Endothelial cell of umbilical vein (primary cell): ENCODE results near the gene GEMIN8. TPM values are rescaled to one million over a fixed set of nuclear protein-coding genes. Genes with fewer than 3 reads are reported as not detected.

Experiments
- BruUV-seq: library from RNA; stranded (reverse); fragments of 400-500 nt; replicated peaks from 2 replicates; lab custom pipeline; 2021; lab: Mats Ljungman, UMichigan
- CTCF ChIA-PET: fragments of 300-600, 350-600 bp; sonication (Branson Sonifier 250); formaldehyde crosslinking; loops from one replicate; lab custom pipeline; 2021; ENCODE audit warnings: antibody characterized with exemption, inconsistent platforms; lab: Charles Lee
- POLR2A ChIA-PET: fragments of 300-600, 350-600 bp; sonication (Branson Sonifier 250); formaldehyde crosslinking; loops from one replicate; lab custom pipeline; 2021; ENCODE audit warnings: antibody characterized with exemption, inconsistent platforms; lab: Charles Lee
- DNase-seq: peaks from one replicate; pipeline ENCODE4 v3.0.0-alpha.2; 2011; ENCODE audit warnings: low read depth, low spot score
- FAIRE-seq: peaks from 2 replicates; lab custom pipeline; 2011; peaks lifted over from hg19 to GRCh38; lab: Jason Lieb, UNC
- H2AFZ ChIP-seq: 2 replicates; pipeline ENCODE4 v1.6.0; 2012; ENCODE audit warnings: low read depth, low read length, control low read depth, inconsistent platforms
- H3K27ac ChIP-seq: 2 replicates; pipeline ENCODE4 v1.5.1; 2011; ENCODE audit warnings: low read depth, mild to moderate bottlenecking, control low read depth, low read length, moderate library complexity; ENCODE audit not compliant: insufficient read depth
- H3K27me3 ChIP-seq, 2 experiments: 2 replicates each; pipeline versions ENCODE4 v1.6.0 to v1.6.1; 2011; ENCODE audit warnings: low read length in 2 of 2, mixed read lengths in 1 of 2; ENCODE audit not compliant: control insufficient read depth in 2 of 2, insufficient read depth in 2 of 2
- H3K36me3 ChIP-seq, 2 experiments: 2 replicates in 1 of 2; 3 replicates in 1 of 2; pipeline ENCODE4 v1.5.1; 2011; ENCODE audit warnings: low read length in 2 of 2, mild to moderate bottlenecking in 1 of 2, moderate library complexity in 1 of 2; ENCODE audit not compliant: control insufficient read depth in 2 of 2, insufficient read depth in 2 of 2; ENCODE audit errors: extremely low read depth in 1 of 2
- H3K4me1 ChIP-seq: 3 replicates; pipeline ENCODE4 v1.5.1; 2011; ENCODE audit warnings: mild to moderate bottlenecking, low read length; ENCODE audit not compliant: control insufficient read depth, insufficient read depth; ENCODE audit errors: extremely low read depth
- H3K4me2 ChIP-seq: 2 replicates; pipeline ENCODE4 v1.6.1; 2011; ENCODE audit warnings: low read length, control low read depth, mixed read lengths; ENCODE audit not compliant: insufficient read depth
- H3K4me3 ChIP-seq, 3 experiments: fragments of 200-600 bp in 1 of 3; sonication (generic), shearing (Covaris generic) in 1 of 3; replicated peaks in 1 of 3; 2 replicates each; pipeline ENCODE4 v1.5.1; 2011 to 2016; ENCODE audit warnings: control low read depth in 3 of 3, low read length in 3 of 3, mild to moderate bottlenecking in 2 of 3, inconsistent platforms in 1 of 3, low read depth in 1 of 3, moderate library complexity in 1 of 3; ENCODE audit not compliant: insufficient read depth in 1 of 3
- H3K79me2 ChIP-seq: 2 replicates; pipeline ENCODE4 v1.6.0; 2012; ENCODE audit warnings: low read length, inconsistent platforms; ENCODE audit not compliant: control insufficient read depth, insufficient read depth
- H3K9ac ChIP-seq: replicated peaks from 2 replicates; pipeline ENCODE3; 2011; ENCODE audit warnings: low read length, control low read depth; ENCODE audit not compliant: insufficient read depth; ENCODE audit errors: extremely low read depth
- H3K9me1 ChIP-seq: replicated peaks from 3 replicates; pipeline ENCODE4 v1.6.0; 2011; ENCODE audit warnings: mild to moderate bottlenecking, low read length; ENCODE audit not compliant: control insufficient read depth, insufficient read depth; ENCODE audit errors: extremely low read depth
- H3K9me3 ChIP-seq: replicated peaks from 2 replicates; pipeline ENCODE4 v1.5.1; 2012; ENCODE audit warnings: low read length, inconsistent platforms; ENCODE audit not compliant: control insufficient read depth, insufficient read depth
- H4K20me1 ChIP-seq: replicated peaks from 2 replicates; pipeline ENCODE3; 2011; ENCODE audit warnings: mild to moderate bottlenecking, low read length; ENCODE audit not compliant: control insufficient read depth, insufficient read depth; ENCODE audit errors: extremely low read depth
- FOS ChIP-seq: IDR thresholded peaks from 2 replicates; pipeline ENCODE4 v1.6.1; 2011; ENCODE audit warnings: mild to moderate bottlenecking, low read length, moderate library complexity, borderline replicate concordance; ENCODE audit not compliant: insufficient read depth
- GATA2 ChIP-seq: IDR thresholded peaks from 2 replicates; pipeline ENCODE4 v1.7.0; 2011; ENCODE audit warnings: low read depth, mild to moderate bottlenecking, moderate library complexity, mixed read lengths, low read length; ENCODE audit not compliant: insufficient read length, insufficient read depth
- JUN ChIP-seq: IDR thresholded peaks from 2 replicates; pipeline ENCODE4 v1.6.1; 2011; ENCODE audit warnings: borderline replicate concordance, low read depth; ENCODE audit not compliant: insufficient read length, insufficient read depth
- MAX ChIP-seq: IDR thresholded peaks from 2 replicates; pipeline ENCODE4 v1.6.1; 2011; ENCODE audit not compliant: insufficient read depth, insufficient read length
- POLR2A ChIP-seq: IDR thresholded peaks from 2 replicates; pipeline ENCODE4 v1.6.1; 2012; ENCODE audit warnings: low read depth, mild to moderate bottlenecking, control low read depth, low read length
- dilution Hi-C: fragments of 300-500 bp; cut with MboI; formaldehyde crosslinking; loops from one replicate; pipeline ENCODE4 v1.15.0; 2019; ENCODE audit warnings: low sequenced_read_pairs; ENCODE audit not compliant: extremely low pct_ligation_motif_present
- intact Hi-C: fragments of 100-400 bp; cut with micrococcal nuclease; formaldehyde crosslinking; loops from one replicate; pipeline ENCODE4 v1.10.0; 2022
- polyA plus RNA-seq, 4 experiments: library from polyadenylated mRNA; depleted of rRNA in 3 of 4; stranded (reverse) in 3 of 4; unstranded in 1 of 4; fragments of >200 nt; gene quantifications; 2 replicates each; pipeline versions ENCODE4 v1.2.1 to v1.2.3, GENCODE V29; 2011 to 2012; ENCODE audit warnings: missing spikeins in 1 of 4
- total RNA-seq: library from RNA; stranded (reverse); gene quantifications from 2 replicates; pipeline ENCODE4 v1.2.3, GENCODE V29; 2021

GEMIN8 gene
- total and polyA plus RNA-seq, 2 donors (not counting 3 experiments of a cell fraction or from before 2014, with no cell fraction given), result 18.5 to 24.5 TPM

- Histone ChIP-seq H3K4me1 (peaks cover 24% of the 10 kb centered on the region), H3K27me3 (no peaks in the 10 kb centered on the region), H3K9me3 (no peaks in the 10 kb centered on the region), H3K27ac (peak overlapping the region; percentile 92), H3K4me2 (peak overlapping the region; percentile 93), H3K79me2 (peaks cover 5% of the 10 kb centered on the region), H2AFZ (peak overlapping the region; percentile 64), H3K36me3 (no peaks in the 10 kb centered on the region), H3K9me1 (no peaks in the 10 kb centered on the region), H3K4me3 (peak overlapping the region; percentile 58 to 89 (median 77)), H3K9ac (peak overlapping the region; percentile 90), H4K20me1 (no peaks in the 10 kb centered on the region)
- TSS peak; percentile 74 for BruUV-seq
- TF ChIP-seq GATA2, result peak; percentile 3
- no peak for TF ChIP-seq JUN
- no peak for TF ChIP-seq MAX
- FAIRE-seq (no peak), DNase-seq (no peak)
- POLR2A ChIA-PET, result no interaction called here
- dilution Hi-C loops, result no loop called here
- CTCF ChIA-PET, result interaction anchor here (1.2 to 2.7 kb wide), 4 partner anchors 10 to 1214 kb away, joined by 3 to 16 read pairs (median 5); no protein-coding TSS in a partner anchor
- intact Hi-C loops, result no loop called here
These were observed 660 bp downstream of the GEMIN8 start for GRCh38 chrX:14029039-14029424.

GRCh38 chrX:14028473-14028872 lies 1.2 kb downstream of the GEMIN8 start:
- DNase-seq (peak; percentile 1), FAIRE-seq (no peak)
- Histone ChIP-seq H3K9me3 (no peaks in the 10 kb centered on the region), H4K20me1 (no peaks in the 10 kb centered on the region), H2AFZ (no peak overlapping the region), H3K9ac (peak overlapping the region; percentile 90), H3K27me3 (no peaks in the 10 kb centered on the region), H3K79me2 (peaks cover 5% of the 10 kb centered on the region), H3K4me1 (peaks cover 24% of the 10 kb centered on the region), H3K9me1 (no peaks in the 10 kb centered on the region), H3K4me2 (peak overlapping the region; percentile 93), H3K36me3 (no peaks in the 10 kb centered on the region), H3K27ac (peak overlapping the region; percentile 92), H3K4me3 (peak overlapping the region in 2 of 3 experiments; percentile 77 to 89)
- TF ChIP-seq POLR2A (no peak), FOS (no peak), JUN (no peak)
- no TSS peak for BruUV-seq
- CTCF ChIA-PET, result interaction anchor here (1.7 to 2.7 kb wide), 3 partner anchors 521 to 1214 kb away, joined by 4 to 16 read pairs (median 6); no protein-coding TSS in a partner anchor
- intact Hi-C loops, result no loop called here
- dilution Hi-C loops, result no loop called here
- POLR2A ChIA-PET, result no interaction called here
